Lung microvascular endothelial cell (primary cell): ENCODE results near the gene SCGB1A1. TPM values are rescaled to one million over a fixed set of nuclear protein-coding genes. Genes with fewer than 3 reads are reported as not detected.
A peak's percentile ranks its signal among the peaks of the same experiment; 100 is the strongest.
"Not testable (repeated sequence)": the region's sequence is repeated elsewhere in the genome, so short reads cannot be mapped to it uniquely, and the experiment has no call there.

ENCODE experiments used
- DNase-seq, 2 donors: peaks; one replicate each; pipeline versions ENCODE4 v3.0.0 to v3.0.0-alpha.2; 2010; ENCODE audit warnings: low read depth in 2 of 2
- total RNA-seq: library from RNA; depleted of rRNA; stranded (reverse); fragments of >200 nt; gene quantifications from 2 replicates; pipeline ENCODE4 v1.2.1, GENCODE V29; 2014

Gene SCGB1A1
- total RNA-seq, 1 donor from 2014 or later, result not detected

DNA sequence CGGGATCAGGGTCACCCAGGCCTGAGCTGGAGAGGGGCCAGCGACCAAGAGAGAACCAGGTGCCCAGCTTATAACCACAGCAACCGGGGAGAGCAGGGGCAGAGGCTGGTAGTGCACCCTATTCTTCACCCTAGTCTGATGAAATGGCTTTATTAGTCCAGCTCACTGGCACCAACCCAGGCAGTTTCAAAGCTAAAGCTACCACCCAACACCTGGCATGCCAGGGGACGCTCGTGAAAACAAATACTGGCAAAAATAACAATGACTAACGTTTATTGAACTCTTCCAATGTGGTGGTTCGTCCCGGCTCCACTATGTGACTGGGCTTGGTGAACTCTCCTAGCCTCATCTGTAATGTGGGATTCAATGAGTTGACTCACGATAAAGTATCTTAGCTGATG lies 30.6 kb downstream of the SCGB1A1 start:
- DNase-seq, result peak in 1 of 2 donors; percentile 16

DNA sequence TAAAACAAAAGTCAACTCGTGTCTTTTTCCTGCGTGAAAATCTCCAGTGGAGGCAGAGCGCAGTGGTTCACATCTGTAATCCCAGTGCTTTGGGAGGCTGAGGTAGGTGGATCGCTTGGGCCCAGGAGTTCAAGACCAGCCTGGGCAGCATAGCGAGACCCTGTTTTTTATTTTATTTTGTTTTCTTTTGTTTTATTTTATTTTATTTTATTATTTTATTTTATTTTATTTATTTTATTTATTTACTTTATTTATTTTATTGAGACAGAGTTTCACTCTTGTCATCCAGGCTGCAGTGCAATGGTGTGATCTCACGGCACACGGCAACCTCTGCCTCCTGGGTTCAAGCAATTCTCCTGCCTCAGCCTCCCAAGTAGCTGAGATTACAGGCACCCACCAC lies 31.1 kb downstream of the SCGB1A1 start:
- DNase-seq, result not testable (repeated sequence)

DNA sequence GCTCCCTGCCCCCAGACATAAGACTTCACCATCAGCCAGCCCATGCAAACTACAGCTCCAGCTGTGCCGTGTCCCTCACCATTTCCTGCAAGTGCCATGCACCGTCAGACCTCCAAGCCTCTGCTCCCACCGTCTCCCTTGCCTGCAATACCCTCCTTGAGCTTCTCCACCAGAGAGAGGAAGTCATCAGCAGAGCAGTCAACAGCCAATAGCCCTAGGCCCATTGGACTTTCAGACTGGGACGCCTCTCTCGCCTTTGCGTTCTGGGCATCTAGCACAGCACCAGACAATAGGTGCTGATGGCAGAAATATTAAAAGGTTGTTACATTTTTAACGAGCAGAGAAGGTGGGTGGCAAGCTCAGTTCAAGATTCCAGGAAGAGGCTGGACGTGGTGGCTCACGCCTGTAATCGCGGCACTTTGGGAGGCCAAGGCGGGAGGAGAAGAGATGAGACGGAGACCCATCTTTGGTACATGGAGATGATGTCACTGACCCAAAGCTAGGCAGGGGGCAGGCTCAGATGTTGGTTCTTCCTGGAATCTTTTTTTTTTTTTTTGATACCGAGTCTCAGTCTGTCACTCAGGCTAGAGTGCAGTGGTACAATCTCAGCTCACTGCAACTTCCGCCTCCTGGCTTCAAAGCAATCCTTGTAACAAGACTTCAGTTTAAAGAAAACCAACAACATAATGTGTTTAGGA lies 31.9 kb downstream of the SCGB1A1 start:
- DNase-seq, result no peak

DNA sequence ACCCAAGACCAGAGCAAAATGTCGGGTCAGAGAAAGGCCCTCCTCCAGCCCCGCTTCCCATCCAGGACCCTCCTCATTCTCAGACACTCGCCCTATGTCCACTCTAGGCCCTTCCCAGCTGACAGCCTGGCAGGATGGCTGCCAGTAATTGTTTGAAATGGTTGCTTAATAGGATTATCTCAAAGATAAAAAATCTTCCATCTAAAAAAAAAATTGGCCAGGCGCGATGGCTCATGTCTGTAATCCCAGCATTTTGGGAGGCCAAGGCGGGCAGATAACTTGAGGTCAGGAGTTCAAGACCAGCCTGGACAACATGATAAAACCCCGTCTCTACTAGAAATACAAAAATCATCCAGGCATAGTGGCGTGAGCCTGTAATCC lies 32.4 kb downstream of the SCGB1A1 start:
- no peak for DNase-seq

DNA sequence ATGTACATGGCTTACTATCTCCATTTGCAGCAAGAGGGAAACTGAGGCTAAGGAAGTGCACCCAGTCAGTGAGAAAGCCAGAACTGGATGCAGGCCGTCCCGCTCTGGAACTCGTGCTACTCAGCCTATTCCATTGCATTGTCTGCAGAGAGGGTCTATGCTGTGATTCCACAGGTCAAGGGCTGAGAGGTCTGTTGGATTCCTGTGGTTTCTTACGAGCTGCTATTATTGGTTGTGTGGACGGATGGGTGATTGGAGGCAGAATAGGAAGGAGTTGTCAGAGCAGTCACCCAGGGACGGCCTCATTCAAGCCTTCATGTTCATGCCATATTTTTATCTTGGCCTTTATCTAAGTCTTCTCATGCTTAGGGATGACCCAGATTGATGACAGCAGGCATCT lies 33.4 kb downstream of the SCGB1A1 start:
- no peak for DNase-seq

DNA sequence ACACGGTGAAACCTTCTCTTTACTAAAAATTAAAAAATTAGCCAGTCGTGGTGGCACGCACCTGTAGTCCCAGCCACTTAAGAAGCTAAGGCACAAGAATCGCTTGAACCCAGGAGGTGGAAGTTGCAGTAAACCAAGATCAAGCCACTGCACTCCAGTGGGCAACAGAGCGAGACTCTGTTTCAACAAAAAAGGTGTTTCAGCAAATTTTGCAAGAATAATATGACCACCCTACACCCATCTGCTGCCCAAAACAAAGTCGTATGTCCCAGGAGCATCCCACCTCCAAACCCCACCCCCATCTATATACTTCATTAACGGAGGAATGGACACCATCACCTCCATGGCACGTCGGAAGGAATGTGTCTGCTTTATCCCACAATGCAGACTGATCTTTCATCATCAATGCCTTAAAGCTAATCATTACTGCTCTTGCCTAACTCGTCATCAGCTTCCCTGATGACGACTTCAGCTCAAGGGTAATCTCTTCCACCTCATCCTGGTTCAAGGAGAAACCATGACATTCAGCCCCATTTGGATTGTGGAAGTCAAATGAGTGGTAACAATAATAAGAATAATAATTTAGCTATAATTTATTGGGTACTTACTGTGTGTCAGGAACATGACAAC lies 34.1 kb downstream of the SCGB1A1 start:
- no peak for DNase-seq

DNA sequence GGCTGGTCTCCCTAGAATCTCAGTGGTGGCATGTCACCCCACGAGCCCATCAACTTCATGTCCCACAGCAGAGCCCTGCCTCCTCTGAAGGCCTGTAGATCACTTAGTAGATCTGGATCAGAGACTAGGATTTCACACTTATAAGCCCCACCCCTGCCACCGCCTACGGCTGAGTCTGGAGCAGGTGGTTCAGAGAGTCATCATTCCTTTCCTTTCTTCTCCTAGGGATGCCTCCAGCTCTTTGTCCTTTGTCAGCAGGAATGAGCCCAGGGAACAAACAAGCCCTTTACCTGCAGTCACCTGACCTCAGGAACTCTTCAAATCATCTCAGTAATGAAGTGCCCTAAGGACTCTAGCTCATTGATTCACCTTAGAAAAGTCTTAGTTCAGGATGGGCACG lies 37.8 kb downstream of the SCGB1A1 start:
- DNase-seq, result no peak

DNA sequence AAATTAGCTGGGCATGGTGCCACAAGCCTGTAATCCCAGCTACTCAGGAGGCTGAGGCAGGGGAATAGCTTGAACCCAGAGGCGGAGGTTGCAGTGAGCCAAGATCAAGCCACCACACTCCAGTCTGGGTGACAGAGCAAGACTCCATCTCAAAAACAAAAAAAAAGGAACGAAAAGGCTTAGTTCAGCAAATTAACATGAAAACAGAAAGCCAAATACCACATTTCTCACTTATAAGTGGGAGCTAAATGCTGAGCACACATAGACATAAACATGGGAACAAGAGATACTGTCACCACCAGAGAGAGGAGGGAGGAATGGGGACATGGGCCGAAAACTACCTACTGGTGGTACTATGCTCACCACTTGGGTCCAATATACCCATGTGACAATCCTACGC lies 38.6 kb downstream of the SCGB1A1 start:
- no peak for DNase-seq

DNA sequence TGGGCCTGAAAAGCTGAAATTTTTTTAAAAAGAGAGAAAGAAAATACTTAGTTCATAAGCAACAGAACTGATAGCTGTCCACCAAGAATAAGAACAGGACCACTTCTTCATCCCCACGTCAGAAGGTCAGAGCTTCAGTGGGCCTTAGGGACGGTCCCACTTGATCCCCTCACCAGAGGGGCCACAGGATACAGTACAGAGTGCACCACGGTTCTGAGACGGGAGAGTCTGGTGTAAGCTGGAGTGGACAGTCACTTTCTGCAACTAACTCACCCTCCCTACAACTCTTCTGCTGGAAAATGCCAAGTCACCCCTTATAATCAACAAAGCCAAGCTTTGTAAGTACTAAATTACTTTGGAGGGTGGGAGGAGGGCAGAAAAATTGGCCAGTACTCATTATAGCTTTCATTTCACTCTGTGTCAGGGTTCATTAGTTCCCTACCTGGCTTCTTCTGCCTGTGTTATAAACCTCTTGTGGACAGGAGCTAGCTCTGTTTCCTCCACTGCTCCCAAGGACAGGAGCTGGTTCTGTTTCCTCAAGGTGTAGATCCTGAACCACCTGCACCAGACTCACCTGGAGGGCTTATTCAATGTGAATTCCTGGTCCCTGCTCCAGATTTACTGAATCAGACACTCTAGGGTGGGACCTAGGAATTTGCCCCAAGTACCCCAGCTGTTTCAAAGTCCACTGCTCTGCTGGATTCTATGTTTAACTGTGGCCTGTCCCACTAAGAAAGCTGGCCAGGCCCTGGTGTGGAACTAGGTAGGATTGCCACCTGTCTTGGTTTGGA lies 39.6 kb downstream of the SCGB1A1 start:
- no peak for DNase-seq

DNA sequence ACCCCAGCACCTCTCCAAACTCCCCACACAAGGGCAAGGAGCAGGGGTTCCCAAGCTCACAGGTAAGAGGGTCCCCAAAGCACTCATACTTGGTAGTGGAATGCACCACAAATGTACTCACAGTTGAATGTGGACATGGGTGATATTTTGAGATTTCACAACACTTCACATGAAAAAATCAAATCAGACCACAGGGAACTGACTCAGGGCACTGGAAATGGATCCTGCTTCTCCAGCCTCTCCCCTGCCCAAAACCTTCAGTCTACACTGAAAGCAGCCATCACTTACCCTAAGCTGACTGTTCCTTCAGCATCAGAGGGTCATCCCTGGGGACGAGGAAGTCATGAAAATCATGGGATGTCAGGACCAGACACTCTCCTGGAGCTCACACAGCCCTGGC lies 40.2 kb downstream of the SCGB1A1 start:
- DNase-seq, result no peak

DNA sequence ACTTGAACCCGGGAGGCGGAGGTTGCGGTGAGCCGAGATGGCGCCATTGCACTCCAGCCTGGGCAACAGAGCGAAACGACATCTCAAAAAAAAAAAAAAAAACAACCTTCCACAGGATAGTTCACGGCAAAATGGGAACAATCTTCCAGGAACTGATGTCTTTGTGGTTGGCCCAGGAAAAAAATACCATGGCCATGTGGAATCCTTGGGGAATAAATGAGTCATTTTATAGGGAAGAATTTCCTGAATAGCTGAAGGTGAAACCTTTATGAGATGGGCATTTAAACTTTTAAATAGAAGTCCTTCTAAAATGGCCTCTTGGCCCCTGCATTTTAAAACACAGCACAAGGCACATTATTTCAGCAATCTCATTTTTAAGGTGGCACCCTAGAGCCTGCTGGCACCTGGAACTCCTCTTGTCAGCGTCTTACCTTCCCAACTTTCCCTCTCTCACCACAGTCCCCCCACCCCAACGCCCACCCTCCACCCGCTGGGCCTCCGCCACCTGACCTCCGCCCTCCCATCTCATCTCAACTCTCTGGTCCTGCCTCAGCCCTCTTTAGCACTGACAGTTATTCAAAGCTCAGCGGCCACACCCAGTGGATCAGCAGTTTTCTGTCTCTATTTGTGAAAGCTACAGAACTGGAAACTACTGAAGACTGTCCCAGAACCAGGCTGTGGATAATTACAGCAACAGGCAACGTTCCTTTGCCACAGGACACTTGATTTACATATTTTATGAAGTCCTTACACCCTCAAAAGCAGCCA lies 43.1 kb downstream of the SCGB1A1 start:
- peak; percentile 16 to 55 for DNase-seq

DNA sequence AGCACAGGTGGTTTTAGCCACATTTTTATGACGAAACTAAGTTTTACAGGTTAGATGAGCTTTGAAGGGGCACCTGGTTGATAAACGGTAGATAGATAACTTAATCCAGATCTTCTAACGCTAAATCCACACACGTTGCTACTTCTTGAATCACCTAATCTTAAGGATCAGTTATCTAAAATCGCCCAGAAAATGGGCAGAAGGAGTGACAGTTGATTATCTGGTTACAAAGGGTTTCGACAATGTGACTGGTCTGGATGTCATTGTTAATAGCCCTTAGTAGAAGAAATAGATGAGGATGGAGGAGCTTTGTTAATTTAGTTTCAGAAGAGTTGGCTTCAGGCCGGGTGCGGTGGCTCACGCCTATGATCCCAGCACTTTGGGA lies 43.7 kb downstream of the SCGB1A1 start:
- DNase-seq, result no peak

DNA sequence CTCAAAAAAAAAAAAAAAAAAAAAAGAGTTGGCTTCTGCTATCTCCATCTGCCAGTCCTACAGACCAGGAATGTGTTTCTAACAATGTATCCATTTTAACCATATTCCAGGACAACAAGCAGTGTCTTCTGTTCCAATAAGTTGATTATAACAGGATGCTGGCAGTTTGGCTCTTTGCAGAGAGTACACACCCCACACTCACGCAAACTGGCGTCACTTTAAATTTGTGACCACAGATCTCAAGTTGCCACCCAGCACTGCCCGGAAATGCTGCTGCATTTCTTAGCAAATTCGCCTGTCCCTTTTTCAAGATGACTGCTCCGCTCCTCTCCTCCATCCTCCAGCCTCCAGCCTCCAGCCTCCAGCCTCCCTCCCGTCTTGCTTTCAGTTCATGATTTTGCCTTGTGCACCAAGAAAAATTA lies 44.3 kb downstream of the SCGB1A1 start:
- DNase-seq, result no peak

DNA sequence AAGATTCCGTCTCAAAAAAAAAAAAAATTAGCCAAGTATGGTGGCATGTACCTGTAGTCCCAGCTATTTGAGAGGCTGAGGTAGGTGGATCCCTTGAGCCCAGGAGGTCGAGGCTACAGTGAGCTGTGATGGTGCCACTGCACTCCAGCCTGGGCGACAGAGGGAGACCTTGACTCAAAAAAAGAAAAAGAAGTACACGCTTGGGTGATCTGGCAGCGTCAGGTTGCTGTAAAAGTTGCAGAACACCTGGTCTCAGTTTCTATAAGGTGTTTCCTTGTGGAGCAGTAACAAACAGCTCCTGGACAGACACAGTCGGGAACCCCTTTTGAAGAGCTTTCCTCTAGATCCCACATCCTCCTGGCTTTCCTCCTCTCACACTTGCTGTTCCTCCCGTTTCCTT lies 45.8 kb downstream of the SCGB1A1 start:
- DNase-seq, result no peak

DNA sequence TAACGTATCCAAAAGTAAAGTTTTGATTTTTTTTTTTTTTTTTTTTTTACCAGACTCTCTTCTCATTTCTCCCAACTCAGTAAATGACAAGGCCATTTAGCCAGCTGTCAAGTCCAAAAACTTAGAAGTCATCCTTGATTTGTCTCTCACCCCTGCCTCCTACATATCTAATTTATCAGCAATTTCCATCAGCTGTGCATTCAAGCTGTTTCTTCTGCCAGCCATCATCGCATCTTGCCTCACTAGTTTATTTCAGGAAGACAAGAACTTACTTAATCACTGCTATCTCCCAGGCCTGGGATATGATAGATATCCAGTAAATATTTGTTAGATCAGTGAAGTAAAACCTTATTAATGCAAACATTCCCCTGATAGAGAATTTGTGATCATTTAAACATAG lies 47.6 kb downstream of the SCGB1A1 start:
- no peak for DNase-seq

DNA sequence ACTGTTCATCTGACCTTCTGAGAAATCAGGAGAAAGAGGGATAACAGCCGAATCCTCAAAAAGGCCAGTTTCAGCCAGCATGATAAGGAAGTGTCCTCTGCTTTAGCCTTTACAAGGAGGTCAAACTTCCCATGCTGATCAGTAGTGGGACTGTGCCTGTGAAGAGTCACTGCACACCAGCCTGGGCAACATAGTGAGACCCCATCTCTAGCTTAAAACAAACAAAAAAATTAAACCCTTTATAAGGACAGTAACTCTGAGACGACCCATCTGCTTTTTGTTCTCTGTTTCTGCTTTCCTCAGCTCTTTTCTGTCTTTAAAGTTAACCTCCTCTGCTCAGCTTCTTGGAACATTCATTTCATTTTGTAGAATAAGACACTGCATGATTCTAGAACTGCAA lies 49.7 kb downstream of the SCGB1A1 start:
- no peak for DNase-seq

DNA sequence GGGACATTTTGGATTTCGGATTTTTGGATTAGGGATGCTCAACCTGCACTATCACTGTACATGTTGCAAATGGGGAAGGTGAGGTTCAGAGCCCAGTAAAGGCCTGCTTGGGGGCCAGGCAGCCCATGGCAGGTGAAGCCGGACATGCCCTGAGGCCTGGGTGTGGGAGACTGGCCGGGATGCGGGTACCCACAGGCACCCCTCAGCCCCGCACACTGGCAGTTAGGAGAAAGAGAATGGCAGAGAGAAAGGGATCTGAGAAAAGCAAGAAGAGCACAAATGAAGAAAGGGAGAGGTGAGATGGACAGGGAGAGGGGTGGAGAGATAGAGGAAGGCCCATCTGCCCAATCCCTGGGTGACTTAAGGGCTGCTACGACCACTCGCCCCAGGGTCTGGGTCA lies 52.8 kb downstream of the SCGB1A1 start:
- no peak for DNase-seq

DNA sequence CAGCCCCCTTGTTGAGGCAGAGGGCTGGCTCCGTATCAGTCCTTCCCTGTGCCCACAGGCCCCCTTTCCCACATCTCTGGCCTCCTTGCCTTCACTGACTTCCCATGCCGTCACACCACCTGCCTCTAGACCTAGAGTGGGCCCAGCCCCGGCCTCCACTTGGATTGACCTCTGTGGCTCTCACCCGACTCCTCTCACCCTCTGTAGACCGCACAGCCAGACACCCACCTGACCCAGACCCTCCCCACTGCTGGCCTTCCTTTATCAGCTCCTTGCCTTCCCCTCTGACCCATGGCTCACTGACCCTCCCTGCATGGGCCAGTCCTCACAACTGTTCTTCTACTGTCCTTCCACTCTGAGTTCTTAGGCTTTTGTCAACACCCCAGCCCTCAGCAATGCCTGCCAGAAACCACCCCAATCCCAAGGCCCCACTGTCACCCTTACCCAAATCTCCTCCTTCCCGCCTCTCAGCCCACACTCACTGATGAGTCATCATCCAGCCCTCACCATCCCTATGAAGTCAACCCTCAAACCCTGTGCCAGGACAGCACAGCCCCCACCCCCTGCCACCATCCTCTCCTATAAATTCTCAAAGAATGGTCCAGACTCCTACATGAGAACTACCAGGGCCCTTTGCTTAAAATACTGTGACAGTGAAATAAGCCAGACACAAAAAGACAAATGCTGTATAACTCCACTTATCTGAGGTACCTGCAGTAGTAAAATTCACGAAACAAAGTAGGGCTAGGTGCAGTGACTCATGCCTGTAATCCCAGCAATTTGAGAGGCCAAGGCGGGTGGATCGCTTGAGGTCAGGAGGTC lies 53.4 kb downstream of the SCGB1A1 start:
- DNase-seq, result no peak
